Right lobe of liver (tissue), 4 donors: ENCODE measurements around the gene FHIT.

ENCODE experiments used
- POLR2A ChIP-seq: fragments of 450-650 bp; IDR thresholded peaks from one replicate; pipeline ENCODE4 v1.6.1; 2017; ENCODE audit warnings: antibody characterized with exemption, mild to moderate bottlenecking
- TF ChIP-seq, protein P1 (sequence below), 4 donors: fragments of 200-600 bp in 3 of 4; fragments of 450-650 bp in 1 of 4; IDR thresholded peaks; one replicate each; pipeline versions ENCODE4 v1.5.1 to v1.8.0; 2016 to 2022; ENCODE audit warnings: antibody characterized with exemption in 4 of 4, mild to moderate bottlenecking in 2 of 4
- donor health status: DM: no; HTN: no; CAD: no.
- donor health status: DM: no; HTN: no; CAD: no.
- donor health status: DM: no; HTN: yes; CAD: no.

DNA sequence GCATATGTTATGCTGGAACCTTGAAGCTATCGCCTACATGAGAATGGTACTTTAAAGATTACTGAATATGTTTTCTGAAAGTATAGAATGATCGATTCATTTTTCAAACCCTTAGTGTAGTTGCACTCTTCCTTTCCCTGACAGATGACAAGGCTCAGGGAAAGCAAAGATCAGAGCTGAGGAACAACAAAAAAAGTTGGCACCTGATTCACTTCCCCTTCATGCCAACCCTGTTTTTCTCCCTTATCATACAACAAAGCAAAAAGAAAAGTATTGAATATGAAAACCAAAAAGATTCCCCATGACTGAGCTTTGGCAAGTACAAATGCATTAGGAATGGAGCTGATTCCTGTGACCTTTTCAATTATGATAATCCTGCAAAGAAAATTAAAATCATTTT, 1012.7 kb downstream of the FHIT start:
- TF ChIP-seq, protein P1, sequence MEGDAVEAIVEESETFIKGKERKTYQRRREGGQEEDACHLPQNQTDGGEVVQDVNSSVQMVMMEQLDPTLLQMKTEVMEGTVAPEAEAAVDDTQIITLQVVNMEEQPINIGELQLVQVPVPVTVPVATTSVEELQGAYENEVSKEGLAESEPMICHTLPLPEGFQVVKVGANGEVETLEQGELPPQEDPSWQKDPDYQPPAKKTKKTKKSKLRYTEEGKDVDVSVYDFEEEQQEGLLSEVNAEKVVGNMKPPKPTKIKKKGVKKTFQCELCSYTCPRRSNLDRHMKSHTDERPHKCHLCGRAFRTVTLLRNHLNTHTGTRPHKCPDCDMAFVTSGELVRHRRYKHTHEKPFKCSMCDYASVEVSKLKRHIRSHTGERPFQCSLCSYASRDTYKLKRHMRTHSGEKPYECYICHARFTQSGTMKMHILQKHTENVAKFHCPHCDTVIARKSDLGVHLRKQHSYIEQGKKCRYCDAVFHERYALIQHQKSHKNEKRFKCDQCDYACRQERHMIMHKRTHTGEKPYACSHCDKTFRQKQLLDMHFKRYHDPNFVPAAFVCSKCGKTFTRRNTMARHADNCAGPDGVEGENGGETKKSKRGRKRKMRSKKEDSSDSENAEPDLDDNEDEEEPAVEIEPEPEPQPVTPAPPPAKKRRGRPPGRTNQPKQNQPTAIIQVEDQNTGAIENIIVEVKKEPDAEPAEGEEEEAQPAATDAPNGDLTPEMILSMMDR (IDR thresholded peaks at IDR 0.05) = no peak
- no peak for TF ChIP-seq POLR2A
